B cell (primary cell): ENCODE results near the gene EVC. TPM values are rescaled to one million over a fixed set of nuclear protein-coding genes. Genes with fewer than 3 reads are reported as not detected.

ENCODE experiments used
- ATAC-seq: fragments of 200-7000 bp; cut with Tn5 transposase; one replicate; pipeline ENCODE4 v1.10.0; 2021; ENCODE audit warnings: low read depth, mild to moderate bottlenecking, moderate number of reproducible peaks, moderate library complexity
- CTCF ChIA-PET: fragments of 350-600 bp; sonication (Branson Sonifier 250); formaldehyde crosslinking; loops from one replicate; lab custom pipeline; 2021; ENCODE audit warnings: antibody characterized with exemption, inconsistent platforms; lab: Charles Lee
- POLR2A ChIA-PET: fragments of 350-600 bp; sonication (Branson Sonifier 250); formaldehyde crosslinking; loops from one replicate; lab custom pipeline; 2021; ENCODE audit warnings: antibody characterized with exemption; lab: Charles Lee
- DNase-seq: peaks from one replicate; pipeline ENCODE4 v3.0.0; 2013
- H2AFZ ChIP-seq: 2 replicates; pipeline ENCODE4 v1.6.1; 2012; ENCODE audit warnings: mild to moderate bottlenecking, low read depth, low read length; ENCODE audit not compliant: insufficient read depth, poor library complexity, severe bottlenecking
- H3K27ac ChIP-seq, 2 donors: 1 replicate in 1 of 2; 2 replicates in 1 of 2; pipeline ENCODE4 v1.5.1; 2012 to 2013; ENCODE audit warnings: low read length in 2 of 2, mild to moderate bottlenecking in 2 of 2, moderate library complexity in 1 of 2
- H3K27me3 ChIP-seq, 4 experiments: fragments of 200-600 bp in 1 of 4; sonication (generic) in 1 of 4; replicated peaks in 1 of 4; 1 replicate in 2 of 4; 2 replicates in 2 of 4; pipeline versions ENCODE4 v1.6.1 to v1.7.0; 2013 to 2016; ENCODE audit warnings: low read length in 3 of 4, mild to moderate bottlenecking in 2 of 4, mixed read lengths in 1 of 4, moderate library complexity in 1 of 4; ENCODE audit not compliant: insufficient read depth in 4 of 4, control insufficient read depth in 3 of 4; ENCODE audit errors: control extremely low read depth in 1 of 4
- H3K36me3 ChIP-seq, 2 experiments: replicated peaks in 1 of 2; 1 replicate in 1 of 2; 2 replicates in 1 of 2; pipeline versions ENCODE4 v1.6.1 to v1.7.1; 2013; ENCODE audit warnings: low read length in 1 of 2; ENCODE audit not compliant: insufficient read depth in 2 of 2, control insufficient read depth in 1 of 2; ENCODE audit errors: control extremely low read depth in 1 of 2, extremely low read depth in 1 of 2
- H3K4me1 ChIP-seq, 2 donors: fragments of 200-600 bp in 1 of 2; sonication (generic) in 1 of 2; 1 replicate in 1 of 2; 2 replicates in 1 of 2; pipeline versions ENCODE4 v1.5.1 to v1.6.1; 2013 to 2017; ENCODE audit warnings: low read length in 2 of 2; ENCODE audit not compliant: control insufficient read depth in 2 of 2, insufficient read depth in 2 of 2
- H3K4me2 ChIP-seq: replicated peaks from 2 replicates; pipeline ENCODE3; 2012; ENCODE audit warnings: mild to moderate bottlenecking, low read depth, low read length; ENCODE audit not compliant: poor library complexity, severe bottlenecking
- H3K4me3 ChIP-seq, 5 experiments: fragments of 200-600 bp in 1 of 5; sonication (generic) in 1 of 5; 1 replicate in 3 of 5; 2 replicates in 2 of 5; pipeline versions ENCODE4 v1.5.1 to v1.7.0; 2011 to 2016; ENCODE audit warnings: low read length in 4 of 5, mild to moderate bottlenecking in 4 of 5, low read depth in 2 of 5, control low read depth in 1 of 5, moderate library complexity in 1 of 5; ENCODE audit not compliant: insufficient read depth in 1 of 5; ENCODE audit errors: control extremely low read depth in 1 of 5, extremely low read depth in 1 of 5
- H3K79me2 ChIP-seq: fragments of 200-600 bp; sonication (generic); one replicate; pipeline ENCODE4 v1.6.0; 2016; ENCODE audit warnings: low read length; ENCODE audit not compliant: control insufficient read depth, insufficient read depth
- H3K9ac ChIP-seq: fragments of 200-600 bp; sonication (generic); 2 replicates; pipeline ENCODE4 v1.6.1; 2017; ENCODE audit warnings: mild to moderate bottlenecking, low read length, moderate library complexity
- H3K9me3 ChIP-seq, 3 donors: one replicate each; pipeline versions ENCODE4 v1.6.1 to v1.7.1; 2013; ENCODE audit warnings: low read length in 2 of 3; ENCODE audit not compliant: control insufficient read depth in 2 of 3, insufficient read depth in 1 of 3; ENCODE audit errors: control extremely low read depth in 1 of 3
- H4K20me1 ChIP-seq: 2 replicates; pipeline ENCODE4 v1.6.0; 2012; ENCODE audit warnings: mild to moderate bottlenecking, low read length; ENCODE audit not compliant: insufficient read depth, control insufficient read depth, poor library complexity, severe bottlenecking
- H3K27ac Mint-ChIP-seq: one replicate; pipeline ENCODE4 v1.8.0; 2021; ENCODE audit warnings: mixed read lengths
- H3K27me3 Mint-ChIP-seq: one replicate; pipeline ENCODE4 v1.8.0; 2021; ENCODE audit warnings: mixed read lengths
- H3K4me1 Mint-ChIP-seq: one replicate; pipeline ENCODE4 v1.8.0; 2021; ENCODE audit warnings: mixed read lengths
- H3K4me3 Mint-ChIP-seq: one replicate; pipeline ENCODE4 v1.8.0; 2021; ENCODE audit warnings: mixed read lengths
- H3K9me3 Mint-ChIP-seq: one replicate; pipeline ENCODE4 v1.8.0; 2022; ENCODE audit warnings: mixed read lengths; ENCODE audit not compliant: insufficient read depth
- CTCF ChIP-seq: fragments of 200-600 bp; IDR thresholded peaks from one replicate; pipeline ENCODE4 v1.8.0; 2022; ENCODE audit warnings: antibody characterized with exemption, mild to moderate bottlenecking
- EZH2 ChIP-seq: IDR thresholded peaks from 2 replicates; pipeline ENCODE4 v1.6.1; 2012; ENCODE audit warnings: borderline replicate concordance, low read depth, mild to moderate bottlenecking, moderate library complexity, low read length; ENCODE audit not compliant: insufficient read depth, poor library complexity, severe bottlenecking
- WGBS: methylation state at CpG from one replicate; pipeline ENCODE4 v1.1.5; 2013; ENCODE audit warnings: missing lambda C conversion rate; ENCODE audit not compliant: insufficient coverage; 5-methylcytosine and 5-hydroxymethylcytosine counted together
- intact Hi-C: fragments of 100-400 bp; cut with micrococcal nuclease; formaldehyde crosslinking; loops from one replicate; pipeline ENCODE4 v1.10.0; 2022
- polyA plus RNA-seq: library from polyadenylated mRNA; depleted of rRNA; stranded (reverse); fragments of >200 nt; gene quantifications from 2 replicates; pipeline ENCODE4 v1.2.3, GENCODE V29; 2012
- total RNA-seq, 2 donors: library from RNA; stranded (reverse); fragments of 120-200 nt in 1 of 2; gene quantifications; 1 replicate in 1 of 2; 2 replicates in 1 of 2; pipeline versions ENCODE4 v1.2.3 to v1.2.4, GENCODE V29; 2013 to 2022

Gene EVC
- total and polyA plus RNA-seq, 2 donors (not counting 1 experiment from before 2014, with no cell fraction given), result 1.5 TPM; not detected in 1

- Mint-ChIP-seq H3K27ac (no peak overlapping the region), H3K4me1 (peaks cover 7% of the 10 kb centered on the region), H3K9me3 (no peaks in the 10 kb centered on the region), H3K4me3 (no peak overlapping the region), H3K27me3 (no peaks in the 10 kb centered on the region)
- H3K27ac ChIP-seq, result no peak overlapping the region
- ChIA-PET CTCF (no interaction called here), POLR2A (no interaction called here)
- no peaks in the 10 kb centered on the region for H3K27me3 ChIP-seq
- ATAC-seq (no peak), DNase-seq (no peak)
- no peaks in the 10 kb centered on the region for H3K4me1 ChIP-seq
- no peaks in the 10 kb centered on the region for H3K36me3 ChIP-seq
- no peak overlapping the region for H3K4me3 ChIP-seq
- H3K9me3 ChIP-seq, result peaks cover 0 to 4% (median 0%) of the 10 kb centered on the region in 3 donors
- H4K20me1 ChIP-seq, result no peaks in the 10 kb centered on the region
- intact Hi-C loops, result no loop called here
- H3K79me2 ChIP-seq, result no peaks in the 10 kb centered on the region
- H3K4me2 ChIP-seq, result no peak overlapping the region
- TF ChIP-seq CTCF, result no peak
- TF ChIP-seq EZH2, result no peak
- WGBS, result 91% methylated on average over 12 of the region's 13 CpGs
- H2AFZ ChIP-seq, result no peak overlapping the region
- no peak overlapping the region for H3K9ac ChIP-seq
These were observed 128.3 kb downstream of the EVC start for GRCh38 chr4:5839332-5839731.

GRCh38 chr4:5839751-5840674 lies 129.0 kb downstream of the EVC start:
- Histone ChIP-seq H3K27ac (no peak overlapping the region), H3K79me2 (no peaks in the 10 kb centered on the region), H3K27me3 (no peaks in the 10 kb centered on the region), H3K9ac (no peak overlapping the region), H3K9me3 (peaks cover 0 to 4% (median 0%) of the 10 kb centered on the region in 3 donors), H3K4me2 (no peak overlapping the region), H3K4me3 (no peak overlapping the region), H4K20me1 (no peaks in the 10 kb centered on the region), H2AFZ (no peak overlapping the region), H3K4me1 (no peaks in the 10 kb centered on the region), H3K36me3 (no peaks in the 10 kb centered on the region)
- no peak for ATAC-seq
- Mint-ChIP-seq H3K9me3 (no peaks in the 10 kb centered on the region), H3K4me3 (no peak overlapping the region), H3K4me1 (peaks cover 7% of the 10 kb centered on the region), H3K27me3 (no peaks in the 10 kb centered on the region), H3K27ac (no peak overlapping the region)
- no peak for DNase-seq
- ChIA-PET CTCF (interaction anchor here (0.8 kb wide), 1 partner anchor 17 kb away, joined by 3 read pairs; no protein-coding TSS in a partner anchor), POLR2A (no interaction called here)
- intact Hi-C loops, result no loop called here
- WGBS, result 88% methylated on average over 27 of the region's 30 CpGs
- TF ChIP-seq CTCF (no peak), EZH2 (no peak)
